Kidney (tissue), 14 donors: ENCODE results near the gene IDI2. TPM values are rescaled to one million over a fixed set of nuclear protein-coding genes. Genes with fewer than 3 reads are reported as not detected.
A peak's percentile ranks its signal among the peaks of the same experiment; 100 is the strongest.

ENCODE experiments used
- DNase-seq, 5 donors: peaks; one replicate each; pipeline ENCODE4 v3.0.0-alpha.2; 2013 to 2020
- FAIRE-seq: peaks from 2 replicates; lab custom pipeline; 2012; peaks lifted over from hg19 to GRCh38; lab: Jason Lieb, UNC
- H3K27ac ChIP-seq, 2 donors: one replicate each; pipeline ENCODE4 v1.7.0; 2013; ENCODE audit warnings: low read depth in 2 of 2, low read length in 2 of 2, inconsistent platforms in 1 of 2
- H3K27me3 ChIP-seq: one replicate; pipeline ENCODE4 v1.7.1; 2013; ENCODE audit warnings: low read length, inconsistent platforms; ENCODE audit not compliant: control insufficient read depth, insufficient read depth
- H3K36me3 ChIP-seq, 3 donors: one replicate each; pipeline versions ENCODE4 v1.7.0 to v1.7.1; 2013; ENCODE audit warnings: low read length in 3 of 3, control low read depth in 1 of 3, inconsistent platforms in 1 of 3; ENCODE audit not compliant: insufficient read depth in 3 of 3, control insufficient read depth in 2 of 3
- H3K4me1 ChIP-seq, 3 donors: one replicate each; pipeline versions ENCODE4 v1.7.0 to v1.7.1; 2013; ENCODE audit warnings: low read length in 3 of 3, inconsistent platforms in 1 of 3, low read depth in 1 of 3; ENCODE audit not compliant: control insufficient read depth in 2 of 3, insufficient read depth in 2 of 3
- H3K4me3 ChIP-seq, 3 donors: one replicate each; pipeline versions ENCODE4 v1.7.0 to v1.8.1; 2013; ENCODE audit warnings: low read length in 3 of 3, control low read depth in 1 of 3, inconsistent platforms in 1 of 3
- H3K9ac ChIP-seq, 3 donors: one replicate each; pipeline versions ENCODE4 v1.7.0 to v1.7.1; 2013; ENCODE audit warnings: low read length in 3 of 3, control low read depth in 1 of 3, inconsistent platforms in 1 of 3
- H3K9me3 ChIP-seq, 3 donors: one replicate each; pipeline versions ENCODE4 v1.7.0 to v1.7.1; 2013; ENCODE audit warnings: low read length in 3 of 3, control low read depth in 1 of 3, inconsistent platforms in 1 of 3; ENCODE audit not compliant: control insufficient read depth in 2 of 3, insufficient read depth in 1 of 3
- intact Hi-C: fragments of 100-400 bp; cut with DNase I; formaldehyde crosslinking; loops from one replicate; pipeline ENCODE4 v1.11.1; 2022
- polyA plus RNA-seq: library from polyadenylated mRNA; stranded (reverse); fragments of 350-450 nt; fragmentation: Illumina TruSeq; extraction: RNeasy Lipid Tissue Mini Kit (QIAGEN cat#74804); gene quantifications from one replicate; pipeline ENCODE4 v1.2.3, GENCODE V29; 2014; ENCODE audit warnings: low read depth, low replicate concordance; ENCODE audit not compliant: insufficient read depth
- total RNA-seq: library from RNA; stranded (reverse); fragmentation: NEBNext Ultra II Directional; extraction: Animal tissue kit (Norgen Biotek cat#: 25700); gene quantifications from one replicate; pipeline ENCODE4 v1.2.1, GENCODE V29; 2021
- TF ChIP-seq, protein P1 (sequence below): IDR thresholded peaks from 3 replicates; pipeline ENCODE4 v1.5.1; 2012; ENCODE audit warnings: mild to moderate bottlenecking, moderate library complexity, borderline replicate concordance; ENCODE audit not compliant: insufficient read depth; ENCODE audit errors: extremely low read depth
- donor health status: control.
- donor health status: control.
- donor health status: control.
- donor health status: control.
- donor health status: control.
- donor health status: DM: yes; HTN: yes; CAD: no.
- donor health status: Normal renal cell carcinoma (clear cell type).

IDI2 gene
- total and polyA plus RNA-seq, 2 donors from 2014 or later: not detected

DNA sequence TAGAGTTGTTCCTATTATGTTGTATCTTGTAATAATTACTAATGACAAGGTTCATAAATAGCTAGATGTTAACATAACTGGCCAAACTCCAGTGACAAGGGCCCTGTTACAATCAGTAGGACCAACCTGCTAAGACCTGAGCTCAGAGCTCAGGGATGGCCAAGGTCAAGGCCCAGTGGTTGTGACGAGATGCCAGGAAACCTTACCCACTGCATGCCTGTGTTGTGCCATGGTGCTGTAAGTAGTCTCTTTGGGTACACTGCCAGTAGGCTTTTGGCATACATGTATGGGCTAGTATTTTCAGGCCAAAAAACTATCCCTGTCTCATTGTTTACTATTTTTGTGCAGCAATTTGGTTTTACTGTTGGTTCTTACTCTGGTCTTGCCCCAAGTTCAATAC lies 7.9 kb upstream of the IDI2 start:
- FAIRE-seq (no peak), DNase-seq (no peak)
- intact Hi-C loops: no loop called here
- Histone ChIP-seq H3K4me3 (no peak overlapping the region), H3K36me3 (peaks cover 0 to 4% (median 3%) of the 10 kb centered on the region in 3 donors), H3K9me3 (no peaks in the 10 kb centered on the region), H3K4me1 (no peaks in the 10 kb centered on the region), H3K27ac (no peak overlapping the region), H3K9ac (no peak overlapping the region), H3K27me3 (no peaks in the 10 kb centered on the region)
- TF ChIP-seq, protein P1, sequence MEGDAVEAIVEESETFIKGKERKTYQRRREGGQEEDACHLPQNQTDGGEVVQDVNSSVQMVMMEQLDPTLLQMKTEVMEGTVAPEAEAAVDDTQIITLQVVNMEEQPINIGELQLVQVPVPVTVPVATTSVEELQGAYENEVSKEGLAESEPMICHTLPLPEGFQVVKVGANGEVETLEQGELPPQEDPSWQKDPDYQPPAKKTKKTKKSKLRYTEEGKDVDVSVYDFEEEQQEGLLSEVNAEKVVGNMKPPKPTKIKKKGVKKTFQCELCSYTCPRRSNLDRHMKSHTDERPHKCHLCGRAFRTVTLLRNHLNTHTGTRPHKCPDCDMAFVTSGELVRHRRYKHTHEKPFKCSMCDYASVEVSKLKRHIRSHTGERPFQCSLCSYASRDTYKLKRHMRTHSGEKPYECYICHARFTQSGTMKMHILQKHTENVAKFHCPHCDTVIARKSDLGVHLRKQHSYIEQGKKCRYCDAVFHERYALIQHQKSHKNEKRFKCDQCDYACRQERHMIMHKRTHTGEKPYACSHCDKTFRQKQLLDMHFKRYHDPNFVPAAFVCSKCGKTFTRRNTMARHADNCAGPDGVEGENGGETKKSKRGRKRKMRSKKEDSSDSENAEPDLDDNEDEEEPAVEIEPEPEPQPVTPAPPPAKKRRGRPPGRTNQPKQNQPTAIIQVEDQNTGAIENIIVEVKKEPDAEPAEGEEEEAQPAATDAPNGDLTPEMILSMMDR: no peak

- no peaks in the 10 kb centered on the region for H3K4me1 ChIP-seq
- H3K27me3 ChIP-seq: no peaks in the 10 kb centered on the region
- intact Hi-C loops: no loop called here
- FAIRE-seq (no peak), DNase-seq (no peak)
- H3K9me3 ChIP-seq: no peaks in the 10 kb centered on the region
- H3K27ac ChIP-seq: no peak overlapping the region
- no peak overlapping the region for H3K9ac ChIP-seq
- no peak overlapping the region for H3K4me3 ChIP-seq
- H3K36me3 ChIP-seq: no peaks in the 10 kb centered on the region
- TF ChIP-seq, protein P1: no peak
Measured at GRCh38 chr10:1029838-1030237, 4.2 kb upstream of the IDI2 start.

DNA sequence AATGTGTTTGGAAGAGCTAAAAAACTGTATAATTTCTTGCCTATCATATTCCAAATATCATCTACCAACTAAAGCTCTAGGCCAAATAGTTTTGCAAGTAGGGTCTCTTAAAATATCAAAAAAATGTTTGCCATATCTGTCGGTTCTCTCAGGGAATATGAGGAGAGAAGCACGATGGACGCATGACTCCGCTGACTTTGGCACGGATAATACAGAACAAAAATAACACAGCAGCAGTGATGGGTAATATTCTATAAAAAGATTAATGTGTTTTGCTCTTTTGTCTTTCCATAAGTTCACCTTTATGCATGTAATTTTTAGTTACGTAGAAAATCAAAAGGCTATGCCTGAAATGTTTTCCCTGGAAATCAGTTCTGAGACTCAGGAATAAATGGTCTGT lies 919 bp upstream of the IDI2 start:
- DNase-seq (no peak), FAIRE-seq (no peak)
- H3K9ac ChIP-seq: no peak overlapping the region
- no peaks in the 10 kb centered on the region for H3K27me3 ChIP-seq
- no peaks in the 10 kb centered on the region for H3K9me3 ChIP-seq
- no peak overlapping the region for H3K4me3 ChIP-seq
- H3K27ac ChIP-seq: no peak overlapping the region
- intact Hi-C loops: no loop called here
- TF ChIP-seq, protein P1: no peak
- no peaks in the 10 kb centered on the region for H3K4me1 ChIP-seq
- H3K36me3 ChIP-seq: no peaks in the 10 kb centered on the region

DNA sequence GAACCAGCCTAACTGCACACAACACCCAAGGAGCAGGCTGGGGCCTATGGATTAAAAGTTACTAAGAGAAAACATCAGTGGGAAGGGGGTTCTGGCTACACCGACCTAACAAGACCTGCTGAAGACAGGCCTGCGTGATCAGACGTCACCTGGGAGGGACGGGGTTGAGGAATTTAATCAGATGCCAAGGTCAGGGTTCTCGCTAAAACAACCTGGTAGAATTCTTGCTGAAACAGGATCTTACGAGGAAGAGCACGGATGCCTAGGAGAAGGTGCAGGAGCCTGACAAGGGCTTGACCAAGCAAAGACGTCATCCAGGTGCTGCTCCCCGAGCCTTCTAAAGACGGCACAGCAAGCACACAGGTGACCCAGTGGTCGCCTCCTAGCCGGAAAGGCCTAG lies 1.6 kb downstream of the IDI2 start:
- Histone ChIP-seq H3K27me3 (no peaks in the 10 kb centered on the region), H3K36me3 (peaks cover 2 to 5% (median 4%) of the 10 kb centered on the region in 3 donors), H3K4me1 (no peaks in the 10 kb centered on the region), H3K27ac (no peak overlapping the region), H3K9ac (no peak overlapping the region), H3K4me3 (no peak overlapping the region), H3K9me3 (no peaks in the 10 kb centered on the region)
- peak in 3 of 5 donors; percentile 19 to 29 (median 20) for DNase-seq
- FAIRE-seq: no peak
- intact Hi-C loops: no loop called here
- TF ChIP-seq, protein P1: no peak
